AML-193 (cell line): ENCODE results near the gene NDUFS6.

Experiments
- DNase-seq, 2 experiments: peaks; one replicate each; lab custom pipeline; 2025; lab: John Stamatoyannopoulos, UW

NDUFS6 gene

GRCh38 chr5:1765880-1766235, 35.3 kb upstream of the NDUFS6 start:
- DNase-seq: no peak

GRCh38 chr5:1767524-1768282, 33.5 kb upstream of the NDUFS6 start:
- DNase-seq: no peak

- DNase-seq: no peak
Measured at GRCh38 chr5:1768283-1769000, 32.8 kb upstream of the NDUFS6 start.

- no peak for DNase-seq
Measured at GRCh38 chr5:1769017-1769640, 32.1 kb upstream of the NDUFS6 start.

- no peak for DNase-seq
Measured at GRCh38 chr5:1769752-1770442, 31.3 kb upstream of the NDUFS6 start.

- no peak for DNase-seq
Measured at GRCh38 chr5:1770443-1770802, 30.8 kb upstream of the NDUFS6 start.

GRCh38 chr5:1771149-1772065, 29.8 kb upstream of the NDUFS6 start:
- DNase-seq: no peak

- no peak for DNase-seq
Measured at GRCh38 chr5:1772634-1773033, 28.6 kb upstream of the NDUFS6 start.

- no peak for DNase-seq
Measured at GRCh38 chr5:1776831-1777230, 24.4 kb upstream of the NDUFS6 start.

- no peak for DNase-seq
Measured at GRCh38 chr5:1777281-1778137, 23.7 kb upstream of the NDUFS6 start.

GRCh38 chr5:1778138-1779020, 22.8 kb upstream of the NDUFS6 start:
- DNase-seq: no peak

GRCh38 chr5:1779021-1779680, 22.1 kb upstream of the NDUFS6 start:
- DNase-seq: no peak

GRCh38 chr5:1779782-1780613, 21.2 kb upstream of the NDUFS6 start:
- no peak for DNase-seq

GRCh38 chr5:1780614-1780930, 20.6 kb upstream of the NDUFS6 start:
- no peak for DNase-seq

- no peak for DNase-seq
Measured at GRCh38 chr5:1781107-1781506, 20.1 kb upstream of the NDUFS6 start.

- DNase-seq: no peak
Measured at GRCh38 chr5:1781726-1782384, 19.4 kb upstream of the NDUFS6 start.

GRCh38 chr5:1782385-1783215, 18.6 kb upstream of the NDUFS6 start:
- DNase-seq: no peak
